Activated CD8-positive, alpha-beta T cell treated with anti-CD3 and anti-CD28 coated beads for 36 hours (primary cell): ENCODE measurements around the gene HHIPL1. TPM values are rescaled to one million over a fixed set of nuclear protein-coding genes. Genes with fewer than 3 reads are reported as not detected.

Experiments
- ATAC-seq: fragments of 200-7000 bp; cut with Tn5 transposase; one replicate; pipeline ENCODE4 v1.10.0; 2021; ENCODE audit warnings: mild to moderate bottlenecking, moderate library complexity
- CTCF ChIA-PET: fragments of 350-600 bp; sonication (Branson Sonifier 250); formaldehyde crosslinking; loops from one replicate; lab custom pipeline; 2021; ENCODE audit warnings: antibody characterized with exemption; lab: Charles Lee
- POLR2A ChIA-PET: fragments of 350-600 bp; sonication (Branson Sonifier 250); formaldehyde crosslinking; loops from one replicate; lab custom pipeline; 2021; ENCODE audit warnings: antibody characterized with exemption; lab: Charles Lee
- DNase-seq: peaks from one replicate; pipeline ENCODE4 v3.0.0-alpha.2; 2020
- H3K27ac Mint-ChIP-seq: one replicate; pipeline ENCODE4 v1.8.0; 2021; ENCODE audit warnings: mild to moderate bottlenecking, mixed read lengths
- H3K27me3 Mint-ChIP-seq: one replicate; pipeline ENCODE4 v1.8.0; 2021; ENCODE audit warnings: mixed read lengths
- H3K36me3 Mint-ChIP-seq: one replicate; pipeline ENCODE4 v1.8.0; 2021; ENCODE audit warnings: low read depth, mixed read lengths
- H3K4me1 Mint-ChIP-seq: one replicate; pipeline ENCODE4 v1.8.0; 2021; ENCODE audit warnings: low read depth, mixed read lengths
- H3K4me3 Mint-ChIP-seq: one replicate; pipeline ENCODE4 v1.8.0; 2021; ENCODE audit warnings: mild to moderate bottlenecking, moderate library complexity, mixed read lengths
- H3K9me3 Mint-ChIP-seq: one replicate; pipeline ENCODE4 v1.8.0; 2021; ENCODE audit warnings: mixed read lengths
- intact Hi-C: fragments of 100-400 bp; cut with micrococcal nuclease; formaldehyde crosslinking; loops from one replicate; pipeline ENCODE4 v1.10.0; 2022
- total RNA-seq, 2 experiments: library from RNA; stranded (reverse); gene quantifications; one replicate each; pipeline ENCODE4 v1.2.3, GENCODE V29; 2021
- TF ChIP-seq, protein P1 (sequence below): fragments of 200-600 bp; IDR thresholded peaks from one replicate; pipeline ENCODE4 v1.8.0; 2022; ENCODE audit warnings: antibody characterized with exemption, mild to moderate bottlenecking

Gene HHIPL1
- total RNA-seq, 2 experiments from 2014 or later: 0.05 to 0.07 TPM

DNA sequence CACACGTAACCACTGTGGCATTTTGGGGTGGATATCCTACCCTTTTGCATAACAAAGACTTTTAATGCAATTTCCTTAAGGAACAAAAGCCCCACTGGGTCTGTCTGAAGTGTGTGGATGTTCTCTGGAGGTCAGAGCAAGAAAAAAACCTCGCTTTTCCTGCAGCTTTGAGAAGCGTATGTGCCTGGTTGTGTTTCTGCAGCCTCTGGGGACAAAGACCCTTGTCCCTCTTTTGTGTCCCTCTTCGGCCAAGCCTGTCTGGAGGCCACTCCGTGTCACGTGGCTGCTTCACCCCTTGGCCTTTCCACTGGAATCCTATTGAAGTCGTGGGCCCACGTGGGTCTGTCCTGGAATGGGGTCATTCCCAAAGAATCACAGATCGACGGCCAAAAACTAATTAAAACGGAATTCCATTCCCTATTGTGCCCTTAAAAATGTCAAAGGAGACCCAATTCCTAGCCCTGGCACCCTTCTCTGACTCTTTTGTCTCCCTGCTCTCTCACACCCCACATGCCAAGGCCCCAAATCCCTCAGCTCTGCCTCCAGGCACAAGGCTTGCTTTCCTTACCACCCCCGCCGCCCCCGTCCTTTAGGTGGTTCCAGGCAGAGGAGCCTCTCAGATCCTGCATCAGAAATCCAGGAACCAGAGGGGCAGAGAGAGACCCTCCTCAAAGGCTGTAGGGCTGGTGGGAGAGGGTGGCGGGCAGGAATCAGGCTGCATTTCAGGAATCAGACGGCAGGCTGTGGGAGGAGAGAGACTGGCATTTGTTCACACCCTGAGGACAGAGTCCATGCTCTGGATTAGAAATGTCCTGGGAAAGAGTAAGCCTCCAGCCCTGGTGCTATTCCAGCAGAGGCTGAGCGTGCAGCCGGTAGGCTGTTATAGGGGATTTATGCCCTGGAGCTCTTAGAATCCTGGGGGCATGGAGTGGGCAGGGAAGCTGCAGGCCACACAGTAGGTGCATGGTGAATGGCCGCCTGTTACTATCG is 26.6 kb downstream of the HHIPL1 start:
- TF ChIP-seq, protein P1, sequence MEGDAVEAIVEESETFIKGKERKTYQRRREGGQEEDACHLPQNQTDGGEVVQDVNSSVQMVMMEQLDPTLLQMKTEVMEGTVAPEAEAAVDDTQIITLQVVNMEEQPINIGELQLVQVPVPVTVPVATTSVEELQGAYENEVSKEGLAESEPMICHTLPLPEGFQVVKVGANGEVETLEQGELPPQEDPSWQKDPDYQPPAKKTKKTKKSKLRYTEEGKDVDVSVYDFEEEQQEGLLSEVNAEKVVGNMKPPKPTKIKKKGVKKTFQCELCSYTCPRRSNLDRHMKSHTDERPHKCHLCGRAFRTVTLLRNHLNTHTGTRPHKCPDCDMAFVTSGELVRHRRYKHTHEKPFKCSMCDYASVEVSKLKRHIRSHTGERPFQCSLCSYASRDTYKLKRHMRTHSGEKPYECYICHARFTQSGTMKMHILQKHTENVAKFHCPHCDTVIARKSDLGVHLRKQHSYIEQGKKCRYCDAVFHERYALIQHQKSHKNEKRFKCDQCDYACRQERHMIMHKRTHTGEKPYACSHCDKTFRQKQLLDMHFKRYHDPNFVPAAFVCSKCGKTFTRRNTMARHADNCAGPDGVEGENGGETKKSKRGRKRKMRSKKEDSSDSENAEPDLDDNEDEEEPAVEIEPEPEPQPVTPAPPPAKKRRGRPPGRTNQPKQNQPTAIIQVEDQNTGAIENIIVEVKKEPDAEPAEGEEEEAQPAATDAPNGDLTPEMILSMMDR: no peak
- ChIA-PET POLR2A (no interaction called here), CTCF (no interaction called here)
- Mint-ChIP-seq H3K27me3 (peaks cover 6% of the 10 kb centered on the region), H3K9me3 (no peaks in the 10 kb centered on the region), H3K4me3 (no peak overlapping the region), H3K36me3 (no peaks in the 10 kb centered on the region), H3K4me1 (peaks cover 6% of the 10 kb centered on the region), H3K27ac (no peak overlapping the region)
- intact Hi-C loops: no loop called here
- DNase-seq (no peak), ATAC-seq (no peak)

DNA sequence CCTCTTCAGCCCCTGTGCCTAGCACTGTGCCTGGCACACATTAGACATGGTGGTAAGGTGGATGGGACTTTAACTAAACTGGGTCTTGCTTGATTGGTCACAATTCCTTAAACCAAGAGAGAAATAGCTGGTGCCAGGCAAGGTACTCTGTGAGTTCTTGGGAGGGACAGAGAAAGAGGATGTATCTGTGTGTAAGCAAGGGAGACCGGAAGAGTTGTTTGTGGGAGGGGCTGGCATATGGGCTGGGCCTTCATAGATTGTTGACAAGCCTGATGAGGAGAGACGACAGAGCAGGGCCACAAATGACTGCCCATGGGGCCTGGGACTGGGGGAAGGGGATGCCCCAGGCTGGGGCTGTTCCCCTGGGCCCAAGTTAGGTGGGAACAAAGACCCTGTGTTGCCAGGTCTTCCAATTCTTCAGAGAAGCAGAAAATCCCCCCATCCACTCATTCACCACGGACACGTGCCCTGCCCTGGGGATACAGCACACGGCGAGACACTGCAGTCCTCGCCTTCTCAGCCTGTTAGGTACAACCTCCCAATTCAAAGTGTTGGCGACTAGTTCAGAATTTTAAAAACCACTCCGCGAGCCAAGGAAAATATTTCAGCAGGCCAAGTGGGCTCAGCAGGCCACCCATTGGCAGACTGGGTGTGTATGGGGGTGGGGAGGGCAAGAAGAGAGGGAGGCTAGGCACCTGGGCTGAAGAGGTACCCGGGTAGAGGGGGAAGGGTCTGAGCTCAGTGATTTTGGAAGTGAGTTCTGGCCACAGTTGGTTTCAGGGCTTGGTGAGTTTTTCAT is 27.8 kb downstream of the HHIPL1 start:
- Mint-ChIP-seq H3K4me1 (peaks cover 12% of the 10 kb centered on the region), H3K36me3 (no peaks in the 10 kb centered on the region), H3K27ac (no peak overlapping the region), H3K4me3 (no peak overlapping the region), H3K9me3 (no peaks in the 10 kb centered on the region), H3K27me3 (peaks cover 6% of the 10 kb centered on the region)
- ChIA-PET POLR2A (no interaction called here), CTCF (interaction anchor here (0.8 kb wide), 1 partner anchor 16 kb away, joined by 4 read pairs; no protein-coding TSS in a partner anchor)
- DNase-seq (peak; percentile 15), ATAC-seq (peak; percentile 62)
- TF ChIP-seq, protein P1: no peak
- intact Hi-C loops: no loop called here

DNA sequence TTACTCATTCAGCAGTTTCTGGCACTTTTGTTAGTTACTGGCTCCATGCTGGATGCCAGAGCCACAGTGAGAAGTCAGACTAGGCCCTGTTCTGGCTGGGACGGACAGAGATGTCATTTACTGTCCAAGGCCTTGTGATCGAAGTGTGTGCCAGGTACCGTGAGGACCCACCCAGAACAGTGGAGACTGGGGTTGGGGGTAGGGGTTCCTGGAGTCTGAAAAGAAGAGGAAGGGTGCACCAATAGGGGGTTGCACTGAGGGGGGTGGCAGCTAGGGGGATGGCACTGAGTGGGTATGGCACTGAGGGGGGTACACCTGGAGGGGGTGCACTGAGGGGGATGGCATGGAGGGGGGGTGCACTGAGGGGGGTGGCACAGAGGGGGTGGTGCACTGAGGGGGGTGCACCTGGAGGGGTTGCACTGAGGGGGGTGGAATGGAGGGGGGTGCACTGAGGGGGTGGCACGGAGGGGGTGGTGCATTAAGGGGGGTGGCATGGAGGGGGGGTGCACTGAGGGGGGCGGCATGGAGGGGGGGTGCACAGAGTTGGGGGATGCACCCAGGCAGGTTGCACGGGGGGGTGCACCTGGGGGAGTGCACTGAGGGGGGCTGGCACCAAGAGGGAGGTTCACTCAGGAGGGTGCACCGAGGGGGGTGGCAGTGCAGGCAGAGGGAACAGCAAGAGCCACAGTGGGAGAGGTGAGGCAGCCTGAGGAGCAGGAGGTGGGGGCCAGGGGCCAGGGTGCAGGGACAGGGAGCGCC is 28.6 kb downstream of the HHIPL1 start:
- H3K4me1 Mint-ChIP-seq: peaks cover 12% of the 10 kb centered on the region
- CTCF ChIA-PET: interaction anchor here (0.8 kb wide), 1 partner anchor 15 kb away, joined by 4 read pairs; no protein-coding TSS in a partner anchor
- TF ChIP-seq, protein P1: no peak

DNA sequence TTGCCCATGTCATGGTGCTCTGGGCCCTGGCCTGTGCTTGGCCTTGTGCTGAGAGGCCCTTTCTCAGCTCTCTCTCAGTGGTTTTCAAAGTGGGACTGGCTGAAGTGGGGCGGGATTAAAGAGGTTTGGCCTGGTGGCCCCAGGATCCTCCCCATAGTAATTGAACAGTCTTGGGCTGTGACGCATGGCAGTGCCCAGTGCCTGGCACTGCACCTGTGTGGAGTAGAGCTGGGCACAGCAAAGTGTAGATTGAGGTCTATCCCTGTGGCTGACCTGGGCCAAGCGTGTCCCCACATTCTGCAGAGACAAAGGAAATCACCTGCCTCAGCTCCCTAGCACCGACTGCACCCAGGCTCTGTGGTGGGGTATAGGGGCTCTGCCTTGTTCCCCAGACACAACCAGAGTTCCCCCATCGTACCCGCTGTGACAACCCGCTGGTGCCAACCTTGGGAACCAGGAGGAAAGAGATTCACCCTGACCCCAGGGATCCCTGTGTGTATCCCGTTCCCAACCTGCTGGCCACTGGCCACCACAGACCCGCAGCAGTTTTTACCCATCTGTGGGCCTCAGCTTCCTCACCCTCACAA is 29.2 kb downstream of the HHIPL1 start:
- no peak overlapping the region for H3K4me3 Mint-ChIP-seq
- CTCF ChIA-PET: interaction anchor here (1.0 kb wide), 1 partner anchor 15 kb away, joined by 3 read pairs; no protein-coding TSS in a partner anchor
- H3K4me1 Mint-ChIP-seq: peaks cover 12% of the 10 kb centered on the region

More for the DNA sequence above, 28.6 kb downstream of the HHIPL1 start:
- ATAC-seq: no peak
- H3K9me3 Mint-ChIP-seq: peaks cover 6% of the 10 kb centered on the region
- peaks cover 6% of the 10 kb centered on the region for H3K27me3 Mint-ChIP-seq
- intact Hi-C loops: no loop called here
- H3K27ac Mint-ChIP-seq: no peak overlapping the region
- no peak for DNase-seq
- no peaks in the 10 kb centered on the region for H3K36me3 Mint-ChIP-seq
- POLR2A ChIA-PET: interaction anchor here (1.2 kb wide), 1 partner anchor 9 kb away, joined by 4 read pairs; no protein-coding TSS in a partner anchor
- no peak overlapping the region for H3K4me3 Mint-ChIP-seq

More for the DNA sequence above, 29.2 kb downstream of the HHIPL1 start:
- no peak for DNase-seq
- Mint-ChIP-seq H3K36me3 (no peaks in the 10 kb centered on the region), H3K27ac (no peak overlapping the region), H3K9me3 (peaks cover 9% of the 10 kb centered on the region), H3K27me3 (peaks cover 6% of the 10 kb centered on the region)
- TF ChIP-seq, protein P1: no peak
- ATAC-seq: no peak
- POLR2A ChIA-PET: interaction anchor here (1.2 kb wide), 1 partner anchor 8 kb away, joined by 4 read pairs; no protein-coding TSS in a partner anchor
- intact Hi-C loops: no loop called here
